HG03097 (cell line): ENCODE measurements around the gene BSND.

Experiments used
- ATAC-seq: cut with Tn5 transposase; IDR thresholded peaks from one replicate; pipeline ENCODE4 v1.9.1; 2021; ENCODE audit not compliant: unreplicated experiment, low FRiP score

BSND gene

GRCh38 chr1:55059302-55060132 is 60.8 kb downstream of the BSND start:
- no peak for ATAC-seq

GRCh38 chr1:55060133-55060999 is 61.6 kb downstream of the BSND start:
- ATAC-seq, result no peak

- no peak for ATAC-seq
Observed at GRCh38 chr1:55061000-55061705, 62.4 kb downstream of the BSND start.
